HG03066 (cell line): ENCODE measurements around the gene C5AR2.
"Not testable (repeated sequence)": the region's sequence is repeated elsewhere in the genome, so short reads cannot be mapped to it uniquely, and the experiment has no call there.

Experiments
- ATAC-seq: cut with Tn5 transposase; IDR thresholded peaks from one replicate; pipeline ENCODE4 v1.9.1; 2021; ENCODE audit warnings: low read depth; ENCODE audit not compliant: unreplicated experiment

The C5AR2 gene

DNA sequence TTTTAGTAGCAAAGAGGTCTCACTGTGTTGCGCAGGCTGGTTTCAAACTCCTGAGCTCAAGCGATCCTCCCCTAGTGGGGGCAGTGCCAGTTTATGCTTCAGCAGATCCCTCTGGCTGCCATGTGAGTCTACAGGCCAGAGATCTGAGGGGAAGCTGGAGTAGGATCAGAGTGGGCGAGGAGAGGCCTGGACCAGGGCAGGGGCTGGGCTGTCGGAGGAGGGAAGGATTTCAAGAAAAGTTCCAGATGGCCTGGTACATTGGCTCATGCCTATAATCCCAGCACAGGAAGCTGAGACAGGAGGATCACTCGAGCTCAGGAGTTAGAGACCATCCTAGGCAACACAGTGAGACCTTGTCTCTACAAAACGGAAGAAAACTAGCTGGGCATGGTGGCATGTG is 27.0 kb downstream of the C5AR2 start:
- ATAC-seq, result no peak

DNA sequence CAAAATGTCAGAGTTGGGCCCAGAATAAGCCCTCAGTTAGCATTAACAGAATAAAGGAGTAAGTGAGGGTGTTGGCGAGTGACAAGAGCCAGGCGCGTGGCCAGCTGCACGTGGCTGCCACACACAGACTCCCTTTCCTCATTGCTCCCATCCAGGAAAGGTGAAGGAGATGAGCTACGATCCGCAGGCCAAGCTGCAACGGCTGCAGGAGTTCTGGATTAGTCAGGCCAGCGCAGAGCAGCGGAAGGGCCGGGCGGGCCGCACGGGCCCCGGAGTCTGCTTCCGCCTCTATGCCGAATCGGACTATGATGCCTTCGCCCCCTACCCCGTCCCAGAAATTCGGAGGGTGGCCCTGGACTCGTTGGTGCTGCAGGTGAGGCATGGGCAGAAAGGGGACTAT is 30.3 kb downstream of the C5AR2 start:
- ATAC-seq, result no peak

DNA sequence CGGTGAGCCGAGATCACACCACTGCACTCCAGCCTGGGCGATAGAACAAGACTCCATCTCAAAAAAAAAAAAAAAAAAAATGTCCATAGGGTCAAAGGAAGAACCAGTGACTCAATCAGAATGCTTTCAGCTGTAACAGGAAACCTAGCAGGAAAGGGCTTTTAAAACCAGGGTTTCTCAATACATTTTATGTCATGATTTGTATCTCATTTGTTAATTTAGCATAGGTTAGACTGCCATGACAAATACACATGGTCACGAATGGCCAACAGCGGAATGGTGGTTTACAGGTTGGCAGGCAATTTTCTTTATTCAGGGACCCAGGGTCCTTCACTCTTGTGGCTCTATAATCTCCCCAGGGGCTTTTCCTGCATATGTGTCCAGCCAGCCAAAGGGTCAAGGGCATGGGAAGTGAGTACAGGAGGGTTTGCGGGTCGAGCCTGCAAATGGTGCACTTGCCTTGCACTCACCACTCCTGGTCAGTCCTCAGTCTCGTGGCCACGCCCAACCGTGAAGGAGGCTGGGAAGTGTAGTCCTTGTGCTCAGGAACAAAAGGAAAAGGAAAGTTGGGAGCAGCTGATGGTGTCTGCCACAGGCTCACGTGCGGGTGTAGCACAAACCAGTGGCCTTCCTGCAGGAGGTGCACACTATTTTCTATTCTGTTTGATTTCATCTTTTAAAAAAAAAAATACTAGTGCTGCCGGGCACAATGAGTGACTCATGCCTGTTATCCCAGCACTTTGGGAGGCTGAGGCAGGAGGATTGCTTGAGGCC is 32.0 kb downstream of the C5AR2 start:
- ATAC-seq, result no peak

DNA sequence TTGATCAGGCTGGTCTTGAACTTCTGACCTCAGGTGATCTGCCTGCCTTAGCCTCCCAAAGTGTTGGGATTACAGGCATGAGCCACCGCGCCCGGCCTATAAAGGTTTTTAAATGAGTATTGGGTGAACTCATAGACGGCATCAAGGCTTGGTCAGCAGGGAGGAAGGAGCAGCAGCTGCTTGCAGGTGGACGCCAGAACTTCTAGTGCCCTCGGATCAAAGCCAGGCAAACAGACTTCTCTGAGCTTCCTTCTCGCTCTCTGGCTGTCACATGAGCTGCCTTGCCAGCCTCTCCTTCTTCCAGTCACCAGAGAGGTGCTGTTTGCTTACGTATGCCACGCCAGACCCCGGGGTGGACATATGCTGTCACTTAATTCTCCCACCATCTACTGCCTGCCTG is 33.5 kb downstream of the C5AR2 start:
- not testable (repeated sequence) for ATAC-seq

DNA sequence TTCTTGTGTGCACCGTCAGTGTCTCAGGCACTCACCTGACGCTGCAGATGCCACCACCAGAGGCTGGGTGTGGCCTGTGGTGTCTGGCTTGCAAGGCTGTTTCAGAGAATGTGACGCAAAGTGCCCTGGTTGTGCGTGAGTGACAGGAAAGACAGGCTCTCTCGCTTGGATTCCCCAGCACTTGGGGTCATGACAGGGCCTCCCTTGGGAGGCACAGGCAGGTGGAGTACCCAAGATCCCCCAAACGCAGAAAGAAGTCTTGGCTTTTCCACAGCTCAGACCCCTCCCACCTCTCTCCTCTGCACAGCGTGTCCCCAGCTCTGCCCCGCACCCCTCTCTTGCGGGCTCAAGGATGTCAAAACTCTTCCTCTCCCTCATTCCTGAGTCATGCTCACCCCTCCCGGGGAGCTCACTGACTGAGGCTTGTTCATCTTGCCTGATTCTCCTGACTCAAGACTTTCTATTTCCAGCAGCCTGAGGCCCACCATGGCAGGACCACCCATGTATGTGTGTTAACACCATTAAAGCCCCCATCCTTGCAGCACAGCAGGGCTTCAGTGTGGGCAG is 38.2 kb downstream of the C5AR2 start:
- no peak for ATAC-seq

DNA sequence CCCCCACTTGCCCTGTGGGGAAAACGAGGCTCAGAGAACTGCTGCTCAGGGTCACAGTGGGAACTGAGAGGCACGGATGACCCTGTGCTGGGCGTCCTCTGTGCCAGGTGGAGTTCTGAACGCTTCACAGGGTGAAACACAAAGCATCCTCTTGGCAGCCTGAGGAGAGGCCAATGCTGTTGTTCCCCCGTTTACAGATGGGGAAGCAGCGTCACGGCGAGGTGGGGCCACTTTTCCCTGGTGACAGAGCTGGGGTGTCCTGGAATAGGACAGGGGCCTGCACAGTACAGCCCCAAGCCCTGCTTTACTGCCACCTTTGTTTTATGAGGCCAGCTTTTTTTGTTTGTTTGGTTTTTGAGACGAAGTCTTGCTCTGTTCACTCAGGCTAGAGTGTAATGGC is 39.3 kb downstream of the C5AR2 start:
- no peak for ATAC-seq

DNA sequence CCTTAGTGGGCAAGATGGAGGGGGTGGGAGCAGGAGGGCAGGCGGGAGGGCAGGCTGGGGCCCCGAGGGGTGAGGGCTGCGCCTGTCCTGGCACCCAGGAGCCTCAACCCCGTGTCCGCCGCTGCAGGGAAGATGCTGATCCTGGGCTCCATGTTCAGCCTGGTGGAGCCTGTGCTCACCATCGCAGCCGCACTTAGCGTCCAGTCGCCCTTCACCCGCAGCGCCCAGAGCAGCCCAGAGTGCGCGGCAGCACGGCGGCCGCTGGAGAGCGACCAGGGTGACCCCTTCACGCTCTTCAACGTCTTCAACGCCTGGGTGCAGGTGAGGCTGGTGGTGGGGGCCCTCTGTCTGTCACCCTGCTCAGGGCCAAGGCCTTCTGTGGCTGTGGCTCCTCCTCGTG is 40.6 kb downstream of the C5AR2 start:
- no peak for ATAC-seq

DNA sequence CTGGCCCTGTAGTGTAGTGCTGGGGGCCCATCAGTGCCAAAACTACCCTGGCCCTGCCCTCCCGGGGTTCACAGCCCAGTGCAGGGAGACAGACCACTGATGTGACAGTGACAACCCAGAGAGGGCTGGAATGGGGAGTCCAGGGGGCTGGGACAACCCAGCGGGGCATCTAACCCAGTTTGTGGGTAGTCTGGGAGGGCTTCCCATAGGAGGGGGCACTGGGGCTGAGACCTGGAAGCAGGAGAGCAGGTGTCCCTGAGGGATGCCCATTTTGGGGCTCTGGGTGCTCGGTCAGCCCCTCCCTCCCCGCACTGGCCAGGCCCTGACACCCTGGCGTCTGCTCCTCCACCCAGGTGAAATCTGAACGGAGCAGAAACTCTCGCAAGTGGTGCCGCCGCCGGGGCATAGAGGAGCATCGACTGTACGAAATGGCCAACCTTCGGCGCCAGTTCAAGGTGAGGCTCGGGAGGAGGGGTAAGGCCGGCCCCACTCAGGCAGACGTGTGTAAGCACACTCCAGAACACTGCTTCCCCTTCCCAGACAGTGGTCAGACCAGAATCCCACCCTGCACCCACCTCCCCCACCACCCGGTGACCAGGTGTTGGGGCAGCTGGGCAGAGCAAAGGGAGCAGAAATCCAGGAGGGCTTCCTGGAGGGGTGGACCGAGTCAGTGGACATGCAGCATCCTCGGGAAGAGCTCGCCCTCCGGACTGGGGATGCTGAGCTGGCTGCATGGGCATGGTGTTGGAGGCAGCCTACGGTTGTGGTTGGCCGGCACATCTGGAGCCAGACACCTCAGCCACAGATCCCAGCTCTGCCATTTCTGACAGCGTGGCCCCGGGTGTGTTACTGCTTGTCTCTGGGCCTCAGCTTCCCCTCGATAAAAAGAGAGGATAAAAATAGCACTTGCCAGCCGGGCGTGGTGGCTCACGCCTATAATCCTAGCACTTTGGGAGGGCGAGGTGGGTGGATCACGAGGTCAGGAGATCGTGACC is 41.6 kb downstream of the C5AR2 start:
- ATAC-seq, result no peak

DNA sequence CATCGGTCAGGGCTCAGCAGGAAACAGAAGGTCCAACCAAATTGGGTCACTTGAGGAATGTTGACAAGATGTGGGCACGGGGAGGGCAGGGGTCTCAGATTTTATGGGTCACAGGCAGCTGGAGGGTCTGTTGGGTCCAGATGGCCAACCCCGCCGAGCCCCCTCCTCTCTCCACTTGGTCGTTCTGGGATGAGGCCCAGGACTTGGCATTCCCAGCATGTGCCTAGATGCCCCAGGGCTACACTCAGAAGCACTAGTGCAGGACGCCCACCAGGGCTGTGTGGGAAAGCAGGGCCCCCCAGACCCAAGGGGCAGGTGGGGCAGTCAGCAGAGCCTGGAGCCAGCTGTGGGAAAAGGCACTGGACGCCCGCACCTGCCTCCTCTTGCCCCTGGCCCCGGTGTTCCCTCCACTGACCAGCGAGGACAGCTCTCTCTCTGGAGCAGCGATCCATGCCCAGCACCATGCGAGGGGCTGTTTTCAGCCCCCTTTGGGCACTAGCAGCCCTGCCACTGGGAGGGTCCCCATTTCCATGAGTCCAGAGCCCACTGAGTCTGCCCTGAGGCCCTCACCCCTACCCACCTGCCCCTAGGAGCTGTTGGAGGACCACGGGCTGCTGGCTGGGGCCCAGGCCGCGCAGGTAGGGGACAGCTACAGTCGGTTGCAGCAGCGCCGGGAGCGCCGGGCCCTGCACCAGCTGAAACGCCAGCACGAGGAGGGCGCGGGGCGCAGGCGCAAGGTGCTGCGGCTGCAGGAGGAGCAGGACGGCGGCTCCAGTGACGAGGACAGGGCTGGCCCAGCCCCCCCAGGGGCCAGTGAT is 43.1 kb downstream of the C5AR2 start:
- no peak for ATAC-seq

DNA sequence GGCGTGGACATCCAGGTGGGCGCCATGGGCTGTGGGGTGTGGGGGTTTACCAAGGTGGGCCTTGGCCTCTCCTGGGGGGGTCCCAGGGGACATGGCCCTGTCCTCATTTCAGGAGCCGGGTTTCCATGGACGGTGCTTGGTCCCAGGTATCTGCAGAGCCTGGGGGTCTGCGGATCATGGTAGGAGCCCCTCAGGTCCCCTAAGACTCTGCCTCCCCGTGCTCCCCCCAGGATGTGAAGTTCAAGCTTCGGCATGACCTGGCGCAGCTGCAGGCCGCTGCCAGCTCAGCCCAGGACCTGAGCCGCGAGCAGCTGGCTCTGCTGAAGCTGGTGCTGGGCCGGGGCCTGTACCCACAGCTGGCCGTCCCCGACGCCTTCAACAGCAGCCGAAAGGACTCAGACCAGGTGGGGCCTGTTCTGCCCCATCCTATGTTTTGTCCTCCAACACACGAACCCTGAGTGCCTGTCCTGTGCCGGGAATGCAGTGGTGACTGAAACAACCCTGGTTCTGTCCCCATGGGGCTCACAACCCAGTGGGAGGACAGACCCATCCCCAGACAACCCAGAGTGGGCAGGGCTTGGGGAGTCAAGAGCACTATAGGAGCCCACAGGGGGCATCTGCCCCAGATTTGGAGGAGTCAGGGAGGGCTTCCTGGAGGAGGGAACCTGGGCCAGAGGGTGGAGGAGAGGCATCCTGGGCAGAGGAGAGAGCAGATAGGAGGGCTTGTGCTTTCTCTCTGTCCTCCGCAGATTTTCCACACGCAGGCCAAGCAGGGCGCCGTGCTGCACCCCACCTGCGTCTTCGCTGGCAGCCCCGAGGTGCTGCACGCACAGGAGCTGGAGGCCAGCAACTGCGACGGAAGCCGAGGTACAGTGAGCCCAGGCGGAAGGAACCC is 44.0 kb downstream of the C5AR2 start:
- ATAC-seq, result no peak

DNA sequence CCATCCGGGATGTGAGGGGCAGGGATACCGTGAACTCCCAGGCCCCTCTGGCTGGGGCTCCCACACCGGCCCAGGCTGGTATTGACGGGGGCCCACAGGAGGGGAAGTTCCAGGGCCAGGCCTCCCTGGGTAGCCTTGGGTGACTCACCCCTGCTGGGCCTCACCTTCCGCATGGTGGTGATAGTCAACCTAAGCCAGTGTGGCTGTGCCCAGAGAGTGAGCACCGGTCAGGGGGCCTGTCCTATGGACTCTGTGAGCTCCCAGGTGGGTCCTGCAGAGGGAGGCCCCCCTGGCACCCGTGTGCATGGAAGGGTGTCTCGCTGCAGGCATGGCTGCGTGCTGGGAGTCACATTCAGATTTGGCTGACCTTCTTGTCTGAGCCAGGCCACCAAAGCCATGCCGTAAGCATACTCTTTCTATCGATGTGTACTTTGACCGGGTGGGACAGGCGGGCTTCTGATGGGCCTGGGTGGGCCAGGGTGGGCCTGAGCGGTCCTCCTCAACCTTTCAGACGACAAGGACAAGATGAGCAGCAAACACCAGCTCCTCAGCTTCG is 44.7 kb downstream of the C5AR2 start:
- no peak for ATAC-seq

DNA sequence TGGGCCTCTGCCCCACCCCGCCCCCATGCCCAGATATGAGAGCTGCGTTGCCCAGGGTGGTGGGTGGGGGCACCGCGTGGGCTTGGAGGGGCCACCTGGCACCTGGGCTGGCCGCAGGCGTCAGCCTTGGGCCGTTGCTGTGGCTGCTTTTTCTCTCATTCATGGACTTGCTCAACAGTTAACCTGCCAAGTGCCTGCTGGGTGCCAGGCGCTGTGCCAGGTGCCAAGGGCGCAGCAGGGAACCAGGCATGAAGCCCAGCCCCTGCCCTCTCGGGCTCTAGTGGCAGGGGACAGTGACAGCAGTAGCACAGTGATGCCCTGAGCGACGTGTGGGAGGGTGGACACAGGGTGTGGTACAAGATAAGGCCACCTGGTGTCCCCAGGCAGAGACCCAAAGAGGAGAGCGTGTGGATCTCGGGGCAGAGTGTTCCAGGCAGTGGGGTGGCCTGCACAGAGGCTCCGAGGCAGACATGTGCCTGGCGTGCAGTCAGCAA is 45.3 kb downstream of the C5AR2 start:
- ATAC-seq, result no peak

DNA sequence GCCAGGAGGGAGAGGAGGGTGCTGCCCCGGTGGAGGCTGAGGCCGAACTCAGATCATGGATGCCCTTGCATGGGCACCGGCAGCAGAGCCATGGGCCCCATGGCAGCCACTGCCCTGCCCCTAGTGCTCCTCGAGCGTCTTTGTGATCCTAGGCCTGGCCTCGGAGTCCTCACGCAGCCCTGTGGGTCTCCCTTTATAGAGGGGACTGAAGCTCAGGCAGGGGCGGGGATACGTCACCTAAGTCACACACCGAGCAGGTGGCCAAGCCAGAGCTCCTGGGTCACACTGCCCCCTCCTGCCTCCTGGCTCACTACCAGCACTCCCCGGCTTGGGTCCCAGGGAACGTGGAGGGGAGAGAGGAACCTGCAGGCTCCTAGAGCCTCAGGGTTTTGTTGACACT is 45.8 kb downstream of the C5AR2 start:
- no peak for ATAC-seq

DNA sequence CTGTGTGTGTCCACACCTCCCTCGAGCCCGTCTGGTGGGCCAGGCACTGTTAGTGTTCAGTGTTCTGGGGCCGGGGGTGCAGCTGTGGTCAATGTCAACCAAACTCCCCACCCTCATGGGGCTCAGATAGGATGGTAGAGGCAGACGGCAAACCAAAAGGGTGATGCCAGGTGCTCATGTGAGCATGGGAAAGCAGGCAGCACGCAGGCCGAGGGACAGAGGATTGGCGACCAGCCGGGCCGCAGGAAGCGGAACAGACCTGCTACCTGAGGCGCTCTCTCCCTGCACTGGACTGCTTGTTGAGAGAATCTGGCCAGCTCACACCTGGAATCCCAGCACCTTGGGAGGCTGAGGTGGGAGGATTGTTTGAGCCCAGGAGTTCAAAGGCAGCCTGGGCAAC is 46.3 kb downstream of the C5AR2 start:
- no peak for ATAC-seq

DNA sequence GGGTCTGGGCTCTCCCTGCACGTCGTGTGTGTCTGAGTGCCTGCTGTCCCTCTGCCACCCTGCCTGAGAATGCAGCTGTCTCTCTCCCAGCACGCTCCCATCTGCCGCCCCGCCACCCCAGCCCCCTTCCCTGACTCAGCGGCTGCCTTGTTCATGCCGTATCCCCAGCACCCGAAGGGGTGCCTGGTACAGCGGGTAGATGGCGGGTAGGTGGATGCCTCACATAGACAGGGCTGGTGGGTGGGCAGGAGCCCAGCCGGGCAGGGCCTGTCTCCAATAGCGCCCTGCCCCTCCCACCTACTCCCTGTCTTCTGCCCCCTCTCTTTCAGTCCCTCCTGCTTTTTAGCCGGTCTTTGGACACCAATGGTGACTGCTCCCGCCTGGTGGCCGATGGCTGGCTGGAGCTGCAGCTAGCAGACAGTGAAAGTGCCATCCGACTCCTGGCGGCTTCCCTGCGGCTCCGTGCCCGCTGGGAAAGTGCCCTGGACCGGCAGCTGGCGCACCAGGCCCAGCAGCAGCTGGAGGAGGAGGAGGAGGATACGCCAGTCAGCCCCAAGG is 47.5 kb downstream of the C5AR2 start:
- no peak for ATAC-seq

DNA sequence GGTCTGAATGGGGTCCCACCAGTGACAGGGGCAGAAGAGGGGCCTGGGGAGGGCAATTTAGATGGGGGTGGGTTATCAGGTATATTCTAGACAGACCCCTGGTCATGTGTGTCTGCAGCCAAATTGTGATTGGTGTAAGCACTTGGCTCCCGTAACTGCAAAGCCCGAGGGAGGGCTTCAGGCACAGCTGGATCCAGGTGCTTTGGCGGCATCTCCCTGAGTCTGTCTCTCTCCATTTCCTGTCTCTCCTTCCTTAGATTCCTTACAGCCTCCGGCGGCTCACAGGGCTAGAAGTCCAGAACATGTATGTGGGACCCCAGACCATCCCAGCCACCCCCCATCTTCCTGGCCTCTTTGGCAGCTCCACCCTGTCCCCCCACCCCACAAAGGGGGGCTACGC is 48.6 kb downstream of the C5AR2 start:
- no peak for ATAC-seq

DNA sequence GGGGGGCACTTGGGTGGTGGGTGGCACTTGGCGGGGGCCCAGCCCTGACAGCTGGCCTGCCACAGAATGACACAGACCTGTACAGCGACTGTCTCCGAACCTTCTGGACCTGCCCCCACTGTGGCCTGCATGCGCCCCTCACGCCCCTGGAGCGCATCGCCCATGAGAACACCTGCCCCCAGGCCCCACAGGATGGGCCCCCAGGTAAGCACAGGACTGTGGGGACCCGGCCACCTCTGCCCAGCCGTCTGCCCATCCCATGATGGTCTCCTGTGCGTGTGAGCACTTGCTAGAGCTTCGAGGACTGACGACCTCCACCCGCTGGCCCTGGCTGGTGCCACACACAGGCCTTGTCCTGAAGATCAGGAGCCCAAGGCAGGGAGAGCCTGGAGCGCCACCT is 49.1 kb downstream of the C5AR2 start:
- no peak for ATAC-seq

DNA sequence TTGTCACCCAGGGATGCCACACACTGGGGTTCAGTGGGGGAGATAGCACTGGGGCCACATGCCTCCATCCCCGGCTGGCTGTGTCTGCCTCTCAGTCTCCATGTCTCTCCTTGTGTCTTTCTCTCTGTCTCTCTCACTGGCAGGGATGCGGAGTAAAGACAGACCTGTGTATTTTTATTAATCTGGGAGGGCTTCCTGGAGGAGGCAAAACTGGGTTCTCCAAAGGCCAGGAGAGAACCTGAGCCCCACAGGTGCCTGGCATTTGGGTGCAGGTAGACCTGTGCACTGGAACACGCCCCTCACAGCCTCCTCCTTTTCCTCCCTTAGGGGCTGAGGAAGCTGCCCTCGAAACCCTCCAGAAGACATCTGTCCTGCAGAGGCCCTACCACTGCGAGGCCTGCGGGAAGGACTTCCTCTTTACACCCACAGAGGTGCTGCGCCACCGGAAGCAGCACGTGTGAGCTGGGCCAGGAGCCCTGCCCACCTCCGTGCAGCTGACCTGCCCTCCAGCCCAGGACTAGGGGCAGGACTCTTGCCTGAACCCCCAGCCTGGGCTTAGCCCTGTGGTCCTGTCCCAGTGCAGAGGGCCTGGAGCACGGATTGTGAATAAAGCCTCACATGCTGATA is 49.8 kb downstream of the C5AR2 start:
- no peak for ATAC-seq
